ENCODE results near the gene ESCO1.
"Not testable (repeated sequence)": the region's sequence is repeated elsewhere in the genome, so short reads cannot be mapped to it uniquely, and the experiment has no call there.

Gene ESCO1, protein sequence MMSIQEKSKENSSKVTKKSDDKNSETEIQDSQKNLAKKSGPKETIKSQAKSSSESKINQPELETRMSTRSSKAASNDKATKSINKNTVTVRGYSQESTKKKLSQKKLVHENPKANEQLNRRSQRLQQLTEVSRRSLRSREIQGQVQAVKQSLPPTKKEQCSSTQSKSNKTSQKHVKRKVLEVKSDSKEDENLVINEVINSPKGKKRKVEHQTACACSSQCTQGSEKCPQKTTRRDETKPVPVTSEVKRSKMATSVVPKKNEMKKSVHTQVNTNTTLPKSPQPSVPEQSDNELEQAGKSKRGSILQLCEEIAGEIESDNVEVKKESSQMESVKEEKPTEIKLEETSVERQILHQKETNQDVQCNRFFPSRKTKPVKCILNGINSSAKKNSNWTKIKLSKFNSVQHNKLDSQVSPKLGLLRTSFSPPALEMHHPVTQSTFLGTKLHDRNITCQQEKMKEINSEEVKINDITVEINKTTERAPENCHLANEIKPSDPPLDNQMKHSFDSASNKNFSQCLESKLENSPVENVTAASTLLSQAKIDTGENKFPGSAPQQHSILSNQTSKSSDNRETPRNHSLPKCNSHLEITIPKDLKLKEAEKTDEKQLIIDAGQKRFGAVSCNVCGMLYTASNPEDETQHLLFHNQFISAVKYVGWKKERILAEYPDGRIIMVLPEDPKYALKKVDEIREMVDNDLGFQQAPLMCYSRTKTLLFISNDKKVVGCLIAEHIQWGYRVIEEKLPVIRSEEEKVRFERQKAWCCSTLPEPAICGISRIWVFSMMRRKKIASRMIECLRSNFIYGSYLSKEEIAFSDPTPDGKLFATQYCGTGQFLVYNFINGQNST

DNA sequence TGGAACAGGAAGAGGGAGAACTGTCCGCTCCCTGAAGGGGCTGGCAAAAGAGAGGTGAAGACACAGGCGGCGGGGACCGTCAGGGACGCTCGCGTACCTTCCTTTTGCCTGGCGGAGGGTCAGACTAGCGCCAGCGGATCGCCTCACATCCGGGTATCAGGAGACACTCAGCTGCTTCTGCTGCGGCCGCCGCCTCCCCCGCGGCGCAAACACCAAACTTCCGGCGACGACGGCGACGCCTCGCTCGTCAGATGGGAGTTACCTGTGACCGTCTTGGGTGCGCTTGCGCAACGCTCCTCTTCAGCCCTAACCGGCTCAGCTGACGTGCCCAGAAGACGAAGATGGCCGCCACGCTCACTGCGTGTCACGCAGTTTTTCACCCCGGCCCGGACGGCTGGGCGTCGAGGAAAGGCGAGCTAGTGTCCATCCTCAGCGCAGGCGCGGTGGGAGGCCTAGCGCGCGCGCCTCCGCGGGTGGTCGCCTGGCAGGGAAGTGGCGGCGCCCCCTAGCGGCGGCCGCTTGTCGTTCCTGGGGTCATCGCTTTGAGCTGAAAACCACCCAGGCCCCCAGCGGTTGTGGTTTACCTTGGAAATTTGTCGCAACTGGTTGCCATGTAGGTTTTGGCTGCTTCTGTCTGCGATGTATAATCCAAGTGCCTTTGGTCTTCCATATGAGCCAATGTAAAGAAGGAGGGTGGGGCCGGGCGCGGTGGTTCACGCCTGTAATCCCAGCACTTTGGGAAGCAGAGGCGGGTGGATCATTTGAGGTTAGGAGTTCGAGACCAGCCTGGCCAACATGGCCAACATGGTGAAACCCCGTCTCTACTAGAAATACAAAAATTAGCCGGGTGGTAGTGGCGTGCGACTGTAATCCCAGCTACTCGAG lies at the start of gene ESCO1:
ESCO1 (minus strand) TSS at position 179 of the 885 bp plus-strand sequence. CDS start 25,861 bp downstream, outside the sequence.
- peak; percentile 95 for DNase-seq

DNA sequence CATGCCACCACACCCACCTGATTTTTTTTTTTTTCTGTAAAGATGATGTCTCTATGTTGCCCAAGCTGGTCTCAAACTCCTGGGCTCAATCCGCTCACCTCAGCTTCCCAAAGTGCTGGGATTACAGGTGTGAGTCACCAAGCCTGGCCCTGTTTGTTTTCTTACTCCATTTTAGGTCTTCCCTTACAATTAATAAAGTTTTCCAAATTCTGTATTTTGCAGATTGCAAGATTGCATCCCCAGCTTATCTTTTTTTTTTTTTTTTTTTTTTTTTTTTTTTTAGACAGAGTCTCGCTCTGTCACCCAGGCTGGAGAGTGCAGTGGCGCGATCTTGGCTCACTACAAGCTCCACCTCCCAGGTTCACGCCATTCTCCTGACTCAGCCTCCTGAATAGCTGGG lies 39.9 kb upstream of the ESCO1 start:
- not testable (repeated sequence) for DNase-seq

DNA sequence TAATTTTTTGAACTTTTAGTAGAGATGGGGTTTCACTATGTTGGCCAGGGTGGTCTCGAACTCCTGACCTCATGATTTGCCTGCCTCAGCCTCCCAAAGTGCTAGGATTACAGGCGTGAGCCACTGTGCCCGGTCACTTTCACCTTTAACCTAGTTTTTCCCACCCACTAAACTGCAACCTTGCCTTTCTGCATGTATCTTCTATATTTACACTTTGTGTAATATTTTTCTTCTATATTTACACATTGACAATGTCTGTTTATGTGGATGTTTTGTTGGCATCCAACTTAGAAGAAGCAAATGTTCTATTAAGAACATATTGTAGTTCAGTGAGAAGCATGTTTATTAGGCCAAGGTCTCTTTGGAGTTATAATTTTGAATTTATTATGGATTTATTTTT lies 38.3 kb upstream of the ESCO1 start:
- no peak for DNase-seq

DNA sequence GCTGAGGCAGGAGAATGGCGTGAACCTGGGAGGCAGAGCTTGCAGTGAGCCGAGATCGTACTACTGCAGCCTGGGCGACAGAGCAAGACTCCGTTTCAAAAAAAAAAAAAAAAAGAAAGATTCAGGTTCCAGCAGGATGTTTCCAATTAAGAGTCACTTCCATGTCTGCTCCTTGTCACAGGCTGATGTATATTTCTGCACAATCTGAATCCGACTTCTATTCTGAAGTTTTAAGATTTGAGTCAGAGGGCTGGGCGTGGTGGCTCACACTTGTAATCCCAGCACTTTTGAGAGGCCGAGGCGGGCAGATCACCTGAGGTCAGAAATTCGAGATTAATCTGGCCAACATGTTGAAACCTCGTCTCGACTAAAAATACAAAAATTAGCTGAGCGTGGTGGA lies 36.3 kb upstream of the ESCO1 start:
- DNase-seq: no peak

DNA sequence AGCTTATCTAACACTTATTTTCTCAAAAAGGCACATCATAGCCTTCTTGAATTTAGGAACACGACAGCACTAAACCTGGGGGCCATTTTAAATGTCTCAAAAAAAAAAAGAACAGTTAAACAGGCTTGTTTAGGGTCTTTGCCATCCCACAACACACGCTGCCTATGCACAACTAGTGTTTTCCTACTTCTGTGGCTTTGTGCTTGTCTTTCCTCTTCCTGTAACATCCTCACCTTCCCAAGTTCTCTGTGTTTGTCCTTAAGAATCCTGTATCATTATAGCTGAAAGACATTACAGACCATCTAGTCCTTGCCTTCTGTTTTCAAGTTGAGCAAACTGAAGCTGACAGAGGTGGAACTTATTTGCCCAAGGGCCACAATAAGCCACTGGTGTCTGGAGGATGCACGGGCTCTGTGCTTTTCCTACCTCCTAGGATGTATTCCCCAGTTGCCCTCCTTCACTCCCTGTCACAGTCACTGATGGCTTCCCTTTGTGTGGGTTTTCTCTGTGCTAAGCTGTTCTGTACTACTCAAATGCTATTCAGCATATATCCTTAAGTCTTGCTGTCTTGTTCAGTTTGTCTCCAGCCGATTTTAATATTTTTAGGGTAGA lies 34.2 kb upstream of the ESCO1 start:
- no peak for DNase-seq

DNA sequence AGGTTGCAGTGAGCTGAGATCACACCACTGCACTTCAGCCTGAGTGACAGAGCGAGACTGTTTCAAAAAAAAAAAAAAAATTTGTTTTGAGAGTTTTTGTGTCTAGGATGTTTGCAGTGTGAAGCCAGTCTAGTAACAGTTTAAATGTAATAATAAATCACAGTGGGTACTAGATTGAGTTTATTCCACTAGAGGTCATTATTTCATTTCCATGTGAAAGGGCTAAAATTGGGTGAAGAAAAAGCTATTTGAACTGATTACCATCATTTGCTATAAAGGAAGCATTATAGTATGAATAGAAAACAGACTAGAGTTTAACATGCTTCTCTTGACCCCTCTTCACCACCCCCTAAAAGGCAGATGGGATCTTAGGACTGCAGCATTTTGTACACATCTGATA lies 31.9 kb upstream of the ESCO1 start:
- no peak for DNase-seq

DNA sequence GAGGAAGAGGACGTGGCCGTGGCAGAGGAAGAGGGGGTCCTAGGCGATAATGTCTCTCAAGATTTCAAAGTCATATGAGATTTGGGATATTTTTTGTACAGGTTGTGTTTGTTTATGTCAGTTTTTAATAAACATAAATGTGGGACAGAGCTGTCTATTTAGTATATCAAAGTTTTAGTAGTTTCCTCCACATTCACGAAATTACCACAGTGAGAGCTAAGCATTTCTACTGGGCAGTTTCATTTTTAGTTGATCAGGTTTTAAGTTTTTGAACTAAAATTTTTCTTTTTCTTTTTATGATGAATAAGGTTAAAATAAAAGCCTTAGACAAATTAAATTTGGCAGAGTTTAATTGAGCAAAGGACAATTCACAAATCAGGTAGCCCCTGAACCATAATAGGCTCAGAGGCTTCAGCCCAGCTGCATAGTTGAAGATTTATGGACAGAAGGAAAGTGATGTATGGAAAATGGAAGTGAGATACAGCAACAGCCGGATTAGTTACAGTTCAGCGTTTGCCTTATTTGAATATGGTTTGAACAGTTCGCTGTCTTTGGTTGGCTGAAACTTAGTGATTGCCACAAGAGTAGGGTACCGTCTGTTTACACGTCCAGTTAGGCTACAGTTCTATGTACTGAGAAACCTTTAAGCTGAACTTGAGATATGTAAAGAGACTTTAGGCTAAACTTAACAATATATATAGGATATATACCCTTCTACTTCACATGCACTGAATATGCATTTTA lies 28.8 kb upstream of the ESCO1 start:
- DNase-seq: no peak

DNA sequence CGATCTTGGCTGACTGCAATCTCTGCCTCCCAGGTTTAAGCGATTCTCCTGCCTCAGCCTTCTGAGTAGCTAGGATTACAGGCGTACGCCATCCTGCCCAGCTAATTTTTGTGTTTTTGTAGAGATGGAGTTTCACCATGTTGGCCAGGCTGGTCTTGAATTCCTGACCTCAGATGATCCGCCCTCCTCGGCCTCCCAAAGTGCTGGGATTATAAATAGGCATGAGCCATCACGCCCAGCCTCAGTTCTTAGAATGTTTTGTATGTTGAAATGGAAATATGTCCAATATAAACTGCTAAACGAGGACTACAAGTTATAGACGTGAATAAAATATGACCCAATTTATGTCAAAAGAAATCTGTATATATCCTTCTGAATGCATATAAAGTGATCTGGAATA lies 21.1 kb upstream of the ESCO1 start:
- DNase-seq: not testable (repeated sequence)

DNA sequence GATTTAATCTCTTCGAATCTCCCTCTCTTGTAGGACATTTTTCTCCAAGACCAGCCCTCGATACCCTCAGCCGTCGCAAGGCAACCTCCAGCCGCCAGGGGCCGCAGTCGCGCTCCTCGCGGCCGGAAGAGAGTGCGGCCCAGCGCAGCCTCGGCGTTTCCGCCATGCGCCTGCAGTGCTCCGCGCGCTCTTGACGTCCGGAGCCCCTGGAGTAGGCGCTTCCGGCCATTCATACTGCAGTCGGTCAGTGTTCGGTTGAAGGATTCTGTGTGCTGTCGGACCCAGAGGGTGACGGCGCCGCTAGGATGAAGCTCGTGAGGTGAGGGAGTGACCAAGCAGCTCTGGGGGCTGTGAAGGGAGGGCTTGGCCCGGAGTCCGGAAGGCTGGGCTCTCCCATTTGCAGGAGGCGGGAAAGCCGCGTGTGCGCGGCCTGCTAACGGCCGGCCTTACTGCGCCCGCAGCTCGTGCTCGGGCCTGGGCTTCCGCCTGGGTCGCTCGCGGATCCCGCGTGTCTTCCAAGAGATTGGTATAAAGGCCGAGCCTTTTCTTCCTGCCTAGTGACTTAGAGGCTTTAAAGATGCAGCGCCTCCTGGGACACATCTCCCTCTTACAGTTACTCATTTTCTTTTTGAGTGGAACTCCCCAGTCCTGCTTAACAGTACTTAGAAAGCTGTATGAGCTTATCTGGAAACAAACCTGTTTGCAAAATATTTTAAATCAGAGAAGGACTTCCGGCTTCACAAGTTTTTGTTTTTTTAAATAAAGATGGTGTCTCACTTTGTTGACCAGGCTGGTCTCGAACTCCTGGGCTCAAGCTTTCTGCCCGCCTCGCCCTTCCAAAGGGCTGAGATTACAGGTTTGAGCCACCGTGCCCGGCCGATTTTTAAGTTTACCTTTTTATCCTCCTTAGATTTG lies 11.9 kb upstream of the ESCO1 start, which contains the start of gene SNRPD1:
SNRPD1 (plus strand) TSS at position 190 of the 915 bp plus-strand sequence; CDS start at position 306, 116 bp downstream.
- peak; percentile 86 for DNase-seq

DNA sequence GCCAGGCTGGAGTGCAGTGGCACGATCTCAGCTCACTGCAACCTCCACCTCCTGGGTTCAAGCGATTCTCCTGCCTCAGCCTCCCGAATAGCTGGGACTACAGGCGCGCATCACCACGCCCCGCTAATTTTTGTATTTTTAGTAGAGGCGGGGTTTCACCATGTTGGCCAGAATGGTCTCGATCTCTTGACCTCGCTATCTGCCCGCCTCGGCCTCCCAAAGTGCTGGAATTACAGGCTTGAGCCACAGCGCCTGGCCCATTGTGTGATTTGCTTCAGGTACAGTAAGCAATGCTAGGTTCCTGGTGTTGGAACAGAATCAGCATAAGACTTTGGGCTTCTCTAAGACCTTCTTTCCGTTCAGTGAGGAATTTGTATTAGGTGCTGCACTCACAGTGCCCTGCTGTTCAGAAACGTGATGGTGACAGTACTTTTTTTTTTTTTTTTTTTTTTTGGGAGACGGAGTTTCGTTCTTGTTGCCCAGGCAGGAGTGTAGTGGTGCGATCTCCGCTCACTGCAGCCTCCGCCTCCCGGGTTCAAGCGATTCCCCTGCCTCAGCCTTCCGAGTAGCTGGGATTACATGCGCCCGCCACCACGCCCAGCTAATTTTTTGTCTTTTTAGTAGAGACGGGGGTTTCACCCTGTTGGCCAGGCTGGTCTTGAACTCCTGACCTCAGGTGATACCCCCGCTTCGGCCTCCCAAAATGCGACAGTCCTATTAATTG lies 11.1 kb upstream of the ESCO1 start:
- not testable (repeated sequence) for DNase-seq

DNA sequence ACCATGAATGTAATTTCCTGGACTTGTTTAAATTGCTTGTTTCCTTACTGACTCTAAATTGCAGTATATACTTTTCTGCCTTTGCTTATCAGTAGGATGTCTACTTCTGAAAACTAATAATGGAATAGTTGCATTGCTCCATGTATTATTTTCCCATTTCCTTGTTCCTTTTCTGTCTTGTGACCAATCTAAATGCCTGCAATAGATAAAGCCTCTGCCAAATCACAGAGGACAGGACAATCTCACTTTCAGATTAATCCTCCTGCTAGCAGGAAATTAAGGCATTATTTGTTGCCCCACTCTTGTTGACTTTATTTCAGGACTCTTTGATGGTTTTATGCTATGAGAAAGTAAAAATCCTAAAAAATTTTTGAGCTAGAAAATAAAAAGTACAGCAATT lies 4.7 kb upstream of the ESCO1 start:
- DNase-seq: no peak

DNA sequence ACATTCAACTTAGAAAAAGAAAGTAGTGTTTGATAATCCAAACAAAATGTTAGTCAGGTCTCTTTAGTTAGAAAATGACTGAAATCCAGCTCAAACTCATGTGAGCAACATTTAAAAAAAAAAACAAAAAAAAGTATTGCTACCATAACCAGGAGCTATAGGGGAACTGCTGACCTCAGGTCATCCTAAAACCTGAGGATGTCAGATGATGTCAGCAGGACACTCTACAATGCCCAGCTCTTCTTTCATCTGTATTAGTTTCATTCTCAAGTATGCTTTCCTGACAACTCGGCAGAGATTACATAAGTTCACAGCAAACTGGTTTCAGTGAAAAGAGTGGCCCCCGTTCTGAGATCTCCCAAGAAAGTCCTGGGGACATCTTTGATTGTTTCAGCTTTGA lies 4.2 kb upstream of the ESCO1 start:
- no peak for DNase-seq

DNA sequence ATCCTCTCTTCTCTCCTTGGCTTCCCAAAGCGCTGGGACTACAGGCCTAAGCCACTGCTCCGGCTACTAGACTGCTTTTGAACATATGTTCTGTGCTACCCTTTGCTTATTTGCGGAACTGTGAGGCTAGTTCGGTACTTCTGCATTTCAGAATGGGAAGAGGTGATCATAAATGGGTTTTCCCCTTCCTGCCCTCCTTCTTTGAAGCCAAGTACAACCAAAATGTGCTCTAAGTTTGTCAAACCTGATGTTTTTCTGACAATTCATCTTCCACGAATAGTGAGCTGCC lies 1.7 kb upstream of the ESCO1 start:
- no peak for DNase-seq

DNA sequence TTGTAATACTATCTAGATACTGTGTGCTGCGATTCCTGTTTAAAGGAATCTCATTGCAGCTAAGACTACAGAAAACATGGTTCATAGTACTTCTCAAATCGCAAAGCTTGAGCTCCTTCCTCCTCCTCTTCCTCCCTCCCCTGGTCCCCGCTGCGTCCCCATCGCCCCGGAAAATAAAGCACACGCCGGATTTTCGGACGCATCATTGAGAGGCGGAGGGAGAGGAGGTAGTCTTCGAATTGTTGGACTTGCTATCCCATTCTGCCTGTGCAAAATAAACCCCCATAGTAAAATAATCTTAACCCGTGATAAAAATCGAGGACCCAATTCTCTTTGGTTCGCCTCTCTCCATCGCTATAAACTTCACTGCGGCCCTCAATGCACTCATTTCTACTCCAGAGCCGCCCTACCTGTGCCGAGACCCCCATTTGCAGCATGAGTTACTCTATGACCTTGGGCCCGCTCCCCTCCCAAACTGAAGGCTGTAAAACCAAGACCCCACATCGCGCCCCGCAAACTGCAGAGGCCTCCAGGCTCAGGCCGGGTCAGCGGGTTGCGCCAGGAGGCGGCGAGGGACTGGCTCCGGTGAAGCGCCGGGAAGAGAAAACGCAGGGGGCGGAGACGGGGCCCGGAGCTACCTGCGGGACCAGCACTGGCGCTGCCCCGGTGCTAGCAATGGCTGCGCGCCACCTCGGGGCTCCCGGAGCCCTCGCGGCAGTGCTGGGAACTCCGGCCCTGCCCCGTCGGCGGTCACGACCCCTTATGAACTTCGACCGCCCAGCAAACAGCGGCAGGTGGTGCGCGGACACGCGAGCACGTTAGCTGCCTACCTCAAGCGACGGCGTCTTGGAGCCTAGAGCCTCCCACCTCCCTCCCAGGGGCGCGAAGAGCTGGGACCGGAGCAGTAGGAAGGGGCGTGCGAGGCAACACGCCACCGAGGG lies 649 bp downstream of the ESCO1 start:
- DNase-seq: peak; percentile 62

DNA sequence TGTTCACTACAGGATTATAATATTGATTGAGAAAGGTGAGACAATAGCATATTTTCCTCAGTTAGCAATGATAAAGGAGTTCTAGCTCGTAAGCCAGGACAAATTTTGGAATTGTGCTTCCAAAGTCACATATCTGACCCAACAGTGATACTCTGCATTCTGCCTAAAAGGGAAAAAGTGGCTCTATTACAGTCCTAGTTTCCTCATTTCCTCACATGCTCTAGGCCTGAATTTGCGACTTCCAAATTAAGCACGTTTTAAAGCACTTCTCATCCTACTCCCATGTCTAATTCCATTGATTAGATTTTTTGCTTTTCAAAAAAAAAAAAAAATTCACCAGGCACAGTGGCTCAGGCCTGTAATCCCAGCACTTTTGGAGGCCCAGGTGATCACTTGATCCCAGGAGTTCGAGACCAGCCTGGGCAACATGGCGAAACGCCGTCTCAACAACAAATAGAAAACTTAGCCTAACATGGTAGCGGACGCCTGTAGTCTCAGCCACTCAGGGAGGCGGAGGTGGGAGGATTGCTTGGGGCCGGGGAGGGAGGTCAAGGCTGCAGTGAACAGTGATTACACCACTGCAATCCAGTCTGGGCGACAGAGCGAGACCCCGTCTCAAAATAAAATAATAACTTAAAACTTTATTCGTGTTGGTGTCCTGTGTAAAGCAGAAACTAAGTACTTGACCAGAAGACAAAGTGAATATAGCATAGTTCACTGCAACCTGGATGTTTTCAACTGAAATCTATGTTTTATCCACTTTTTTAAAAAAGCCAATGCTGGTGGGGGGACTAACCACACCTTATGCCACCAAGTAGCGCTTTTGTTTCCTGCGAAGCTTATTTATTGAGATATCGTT lies 1.5 kb downstream of the ESCO1 start:
- DNase-seq: peak; percentile 27

DNA sequence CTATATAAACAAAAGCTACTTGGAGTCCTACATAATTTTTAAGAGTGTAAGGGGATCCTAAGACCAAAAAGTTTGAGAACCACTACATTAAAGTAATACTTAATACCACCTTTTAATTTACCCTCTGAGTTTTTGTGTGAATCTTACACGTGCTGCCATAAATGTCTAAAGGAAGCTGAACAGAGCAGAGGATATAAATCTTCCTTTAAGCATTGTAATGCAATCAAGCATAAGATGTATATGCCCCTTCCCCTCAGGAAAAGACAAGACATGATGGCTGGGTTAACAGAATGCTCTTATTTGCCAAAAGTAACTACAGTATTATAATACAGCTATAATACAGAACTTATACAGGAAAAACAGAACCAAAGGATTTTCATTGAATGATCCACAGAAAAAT lies 2.9 kb downstream of the ESCO1 start:
- no peak for DNase-seq

DNA sequence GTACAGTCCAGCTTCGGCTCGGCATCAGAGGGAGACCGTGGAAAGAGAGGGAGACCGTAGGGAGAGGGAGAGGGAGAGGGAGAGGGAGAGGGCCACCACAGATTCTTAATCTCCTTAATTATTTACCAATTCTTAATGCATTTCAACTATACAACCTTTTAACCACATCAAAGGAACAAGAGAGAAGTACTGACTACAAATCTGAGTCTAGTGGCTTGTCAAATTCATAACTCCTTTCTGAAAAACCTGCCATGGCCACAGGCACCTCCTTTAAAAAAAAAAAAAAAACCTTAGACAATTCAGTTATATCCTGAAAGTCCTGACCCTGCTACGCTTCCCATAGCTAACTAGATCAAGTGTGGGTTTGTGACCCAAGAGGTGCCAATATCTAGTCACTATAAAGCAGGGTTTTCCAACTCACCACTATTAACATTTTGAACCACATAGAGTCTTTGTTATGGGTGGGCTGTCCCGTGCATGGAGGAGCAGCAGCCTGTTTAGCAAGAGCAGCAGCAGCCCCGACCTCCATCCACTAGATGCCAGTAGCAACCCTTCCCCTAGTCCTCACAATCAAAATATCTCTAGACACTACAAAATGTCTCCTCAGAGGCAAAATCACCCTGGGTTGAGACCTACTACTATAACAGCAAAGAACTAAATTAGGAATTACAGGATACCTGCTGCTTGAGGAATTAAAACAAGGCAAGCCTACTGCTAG lies 6.8 kb downstream of the ESCO1 start:
- DNase-seq: no peak

Measured in DMS79 treated with DMSO at 0.1 percent for 48 hours (cell line).